ENCODE data around the gene EGFL6.
"Not testable (repeated sequence)": the region's sequence is repeated elsewhere in the genome, so short reads cannot be mapped to it uniquely, and the experiment has no call there.

Gene EGFL6

GRCh38 chrX:13669246-13669737, 99.9 kb downstream of the EGFL6 start:
- 63% methylated on average over 1 of the region's 9 CpGs; no CpG with 5 or more reads in 1 of the 2 experiments for WGBS, 2 experiments (ENCODE audit: insufficient coverage in 2 of 2)
- Histone ChIP-seq H3K36me3 (ENCODE audit: control insufficient read depth, insufficient read depth, low read length) (no peaks in the 10 kb centered on the region), H3K9me3 (ENCODE audit: control insufficient read depth, low read length) (no peaks in the 10 kb centered on the region), H3K27ac (ENCODE audit: low read depth, low read length, severe bottlenecking) (peak overlapping the region; percentile 66), H3K4me3 (ENCODE audit: extremely low read depth, insufficient read depth, low read length, poor library complexity, severe bottlenecking) (no peak overlapping the region), H3K4me1 (ENCODE audit: control insufficient read depth, insufficient read depth, low read length, poor library complexity, severe bottlenecking) (peaks cover 3% of the 10 kb centered on the region)

- not testable (repeated sequence) for H3K36me3 ChIP-seq (ENCODE audit: control insufficient read depth, insufficient read depth, low read length); H3K4me3 ChIP-seq (ENCODE audit: extremely low read depth, insufficient read depth, low read length, poor library complexity, severe bottlenecking); H3K9me3 ChIP-seq (ENCODE audit: control insufficient read depth, low read length); H3K4me1 ChIP-seq (ENCODE audit: control insufficient read depth, insufficient read depth, low read length, poor library complexity, severe bottlenecking)
- 100% methylated on average over 1 of the region's 8 CpGs; no CpG with 5 or more reads in 1 of the 2 experiments for WGBS, 2 experiments (ENCODE audit: insufficient coverage in 2 of 2)
- H3K27ac ChIP-seq (ENCODE audit: low read depth, low read length, severe bottlenecking), result peak overlapping the region; percentile 66
These were observed 100.4 kb downstream of the EGFL6 start for GRCh38 chrX:13669755-13670154.

GRCh38 chrX:13670197-13670596, 100.8 kb downstream of the EGFL6 start:
- H3K4me1 ChIP-seq (ENCODE audit: control insufficient read depth, insufficient read depth, low read length, poor library complexity, severe bottlenecking), result peaks cover 3% of the 10 kb centered on the region
- no peak overlapping the region for H3K27ac ChIP-seq (ENCODE audit: low read depth, low read length, severe bottlenecking)
- H3K4me3 ChIP-seq (ENCODE audit: extremely low read depth, insufficient read depth, low read length, poor library complexity, severe bottlenecking), result no peak overlapping the region
- no peaks in the 10 kb centered on the region for H3K9me3 ChIP-seq (ENCODE audit: control insufficient read depth, low read length)
- H3K36me3 ChIP-seq (ENCODE audit: control insufficient read depth, insufficient read depth, low read length), result no peaks in the 10 kb centered on the region
- WGBS, 2 experiments (ENCODE audit: insufficient coverage in 2 of 2), result 93 to 100% methylated on average over 2 to 4 of the region's 5 CpGs

- Histone ChIP-seq H3K9me3 (ENCODE audit: control insufficient read depth, low read length) (no peaks in the 10 kb centered on the region), H3K4me3 (ENCODE audit: extremely low read depth, insufficient read depth, low read length, poor library complexity, severe bottlenecking) (no peak overlapping the region), H3K27ac (ENCODE audit: low read depth, low read length, severe bottlenecking) (no peak overlapping the region), H3K36me3 (ENCODE audit: control insufficient read depth, insufficient read depth, low read length) (no peaks in the 10 kb centered on the region), H3K4me1 (ENCODE audit: control insufficient read depth, insufficient read depth, low read length, poor library complexity, severe bottlenecking) (no peaks in the 10 kb centered on the region)
These were observed 103.6 kb downstream of the EGFL6 start for GRCh38 chrX:13673016-13673415.

- no peaks in the 10 kb centered on the region for H3K9me3 ChIP-seq (ENCODE audit: control insufficient read depth, low read length)
- H3K4me3 ChIP-seq (ENCODE audit: extremely low read depth, insufficient read depth, low read length, poor library complexity, severe bottlenecking), result no peak overlapping the region
- no peaks in the 10 kb centered on the region for H3K4me1 ChIP-seq (ENCODE audit: control insufficient read depth, insufficient read depth, low read length, poor library complexity, severe bottlenecking)
- H3K36me3 ChIP-seq (ENCODE audit: control insufficient read depth, insufficient read depth, low read length), result no peaks in the 10 kb centered on the region
- H3K27ac ChIP-seq (ENCODE audit: low read depth, low read length, severe bottlenecking), result no peak overlapping the region
These were observed 107.5 kb downstream of the EGFL6 start for GRCh38 chrX:13676885-13677284.

GRCh38 chrX:13679700-13680099, 110.3 kb downstream of the EGFL6 start:
- H3K27ac ChIP-seq (ENCODE audit: low read depth, low read length, severe bottlenecking); H3K4me3 ChIP-seq (ENCODE audit: extremely low read depth, insufficient read depth, low read length, poor library complexity, severe bottlenecking); H3K36me3 ChIP-seq (ENCODE audit: control insufficient read depth, insufficient read depth, low read length); H3K4me1 ChIP-seq (ENCODE audit: control insufficient read depth, insufficient read depth, low read length, poor library complexity, severe bottlenecking); H3K9me3 ChIP-seq (ENCODE audit: control insufficient read depth, low read length): not testable (repeated sequence)
- no CpG with 5 or more reads among the region's 4 CpGs for WGBS, 2 experiments (ENCODE audit: insufficient coverage in 2 of 2)

- no peaks in the 10 kb centered on the region for H3K4me1 ChIP-seq (ENCODE audit: control insufficient read depth, insufficient read depth, low read length, poor library complexity, severe bottlenecking)
- H3K27ac ChIP-seq (ENCODE audit: low read depth, low read length, severe bottlenecking), result no peak overlapping the region
- H3K4me3 ChIP-seq (ENCODE audit: extremely low read depth, insufficient read depth, low read length, poor library complexity, severe bottlenecking), result no peak overlapping the region
- H3K36me3 ChIP-seq (ENCODE audit: control insufficient read depth, insufficient read depth, low read length), result no peaks in the 10 kb centered on the region
- WGBS, 2 experiments (ENCODE audit: insufficient coverage in 2 of 2), result no CpG with 5 or more reads among the region's 7 CpGs
- H3K9me3 ChIP-seq (ENCODE audit: control insufficient read depth, low read length), result no peaks in the 10 kb centered on the region
These were observed 112.2 kb downstream of the EGFL6 start for GRCh38 chrX:13681595-13681994.

All from mesodermal cell (in vitro differentiated cells).